Glomerular endothelial cell (primary cell): Measurements from ENCODE around the gene BIRC3. TPM values are rescaled to one million over a fixed set of nuclear protein-coding genes. Genes with fewer than 3 reads are reported as not detected.
"Not testable (repeated sequence)": the region's sequence is repeated elsewhere in the genome, so short reads cannot be mapped to it uniquely, and the experiment has no call there.

Source experiments
- DNase-seq: peaks from one replicate; pipeline ENCODE4 v3.0.0-alpha.2; 2011; ENCODE audit warnings: low read depth, low spot score; ENCODE audit errors: extremely low read depth
- total RNA-seq: library from RNA; depleted of rRNA; stranded (reverse); fragments of >200 nt; gene quantifications from 2 replicates; pipeline ENCODE4 v1.2.3, GENCODE V29; 2015

The BIRC3 gene
- total RNA-seq, 1 donor from 2014 or later = 7.3 TPM

GRCh38 chr11:102364991-102365390 lies 47.7 kb downstream of the BIRC3 start:
- DNase-seq = no peak

GRCh38 chr11:102367364-102367763 lies 50.1 kb downstream of the BIRC3 start:
- DNase-seq = no peak

DNA sequence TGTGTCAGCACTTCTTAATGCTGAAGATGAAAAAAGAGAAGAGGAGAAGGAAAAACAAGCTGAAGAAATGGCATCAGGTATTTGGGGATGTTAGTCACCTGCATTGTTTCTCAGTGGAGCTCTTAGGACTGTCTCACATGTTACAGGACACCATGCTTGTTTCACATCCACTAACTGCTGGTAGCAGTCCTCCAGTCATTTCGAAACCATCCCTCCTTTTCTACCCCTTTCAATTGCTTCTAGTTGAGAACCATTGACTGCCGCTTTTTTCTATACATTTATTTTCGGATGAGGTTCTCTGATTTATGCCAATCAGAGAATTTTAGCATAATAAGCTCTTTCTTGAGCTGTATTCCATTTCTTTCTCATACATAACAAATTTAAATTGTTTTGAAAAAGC lies 51.2 kb downstream of the BIRC3 start:
- DNase-seq = no peak

GRCh38 chr11:102374633-102375424 lies 57.5 kb downstream of the BIRC3 start:
- not testable (repeated sequence) for DNase-seq

DNA sequence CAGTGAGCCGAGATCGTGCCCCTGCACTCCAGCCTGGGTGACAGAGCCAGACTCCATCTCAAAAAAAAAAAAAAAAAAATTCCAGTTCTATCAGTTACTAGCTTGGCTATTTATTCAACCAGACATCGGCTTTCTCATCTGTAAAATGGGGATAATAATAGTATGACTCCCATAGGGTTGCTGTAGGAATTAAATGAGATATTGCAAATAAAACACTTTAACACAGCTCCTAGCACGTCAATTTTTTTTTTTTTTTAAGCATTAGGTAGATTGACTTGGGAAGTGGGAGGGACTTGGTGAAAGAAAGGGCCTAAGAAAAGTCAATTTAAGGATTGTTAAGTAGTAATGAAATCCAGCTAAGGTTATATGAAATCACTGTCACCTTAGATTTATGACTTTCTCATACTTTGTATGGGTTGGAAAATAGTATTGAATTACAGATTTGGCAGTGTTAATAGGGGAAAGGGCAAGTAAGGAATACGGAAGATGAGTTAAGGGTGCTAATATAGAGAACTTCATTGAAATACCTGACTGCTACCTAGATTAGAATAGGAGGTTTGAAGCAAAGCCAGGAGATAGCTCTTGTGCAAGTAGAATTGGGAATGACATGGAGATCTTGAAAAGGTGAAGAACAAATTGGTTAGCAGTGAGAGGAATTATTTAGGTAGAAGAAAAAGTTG lies 58.6 kb downstream of the BIRC3 start:
- DNase-seq = no peak

DNA sequence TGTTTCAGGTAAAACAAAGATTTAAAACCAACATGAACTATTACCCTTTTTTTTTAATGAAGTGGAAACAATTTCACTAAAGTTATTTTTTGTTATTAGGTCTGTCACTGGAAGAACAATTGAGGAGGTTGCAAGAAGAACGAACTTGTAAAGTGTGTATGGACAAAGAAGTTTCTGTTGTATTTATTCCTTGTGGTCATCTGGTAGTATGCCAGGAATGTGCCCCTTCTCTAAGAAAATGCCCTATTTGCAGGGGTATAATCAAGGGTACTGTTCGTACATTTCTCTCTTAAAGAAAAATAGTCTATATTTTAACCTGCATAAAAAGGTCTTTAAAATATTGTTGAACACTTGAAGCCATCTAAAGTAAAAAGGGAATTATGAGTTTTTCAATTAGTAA lies 60.6 kb downstream of the BIRC3 start:
- no peak for DNase-seq

DNA sequence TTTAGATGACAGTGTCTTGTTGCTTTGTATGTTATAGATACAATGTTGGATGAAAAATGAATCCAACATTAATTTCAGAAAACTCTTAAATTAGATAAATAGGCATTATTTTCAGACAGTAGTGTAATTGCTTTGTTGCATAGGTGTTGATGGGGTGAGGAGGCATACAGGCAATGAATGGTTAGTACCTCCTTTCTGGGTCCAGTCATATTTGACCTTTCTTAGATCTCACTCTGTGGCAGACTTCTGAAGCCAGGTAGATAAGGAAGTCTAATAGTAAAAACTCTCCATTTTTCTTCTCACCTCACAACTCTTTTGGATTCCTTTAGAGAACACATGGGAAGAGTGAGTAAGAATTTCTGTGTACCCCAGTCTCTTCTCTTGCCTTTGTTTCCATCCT lies 61.5 kb downstream of the BIRC3 start:
- DNase-seq = no peak

- no peak for DNase-seq
Observed at GRCh38 chr11:102382384-102382783, 65.1 kb downstream of the BIRC3 start.

GRCh38 chr11:102383839-102384238 lies 66.6 kb downstream of the BIRC3 start:
- DNase-seq = no peak

DNA sequence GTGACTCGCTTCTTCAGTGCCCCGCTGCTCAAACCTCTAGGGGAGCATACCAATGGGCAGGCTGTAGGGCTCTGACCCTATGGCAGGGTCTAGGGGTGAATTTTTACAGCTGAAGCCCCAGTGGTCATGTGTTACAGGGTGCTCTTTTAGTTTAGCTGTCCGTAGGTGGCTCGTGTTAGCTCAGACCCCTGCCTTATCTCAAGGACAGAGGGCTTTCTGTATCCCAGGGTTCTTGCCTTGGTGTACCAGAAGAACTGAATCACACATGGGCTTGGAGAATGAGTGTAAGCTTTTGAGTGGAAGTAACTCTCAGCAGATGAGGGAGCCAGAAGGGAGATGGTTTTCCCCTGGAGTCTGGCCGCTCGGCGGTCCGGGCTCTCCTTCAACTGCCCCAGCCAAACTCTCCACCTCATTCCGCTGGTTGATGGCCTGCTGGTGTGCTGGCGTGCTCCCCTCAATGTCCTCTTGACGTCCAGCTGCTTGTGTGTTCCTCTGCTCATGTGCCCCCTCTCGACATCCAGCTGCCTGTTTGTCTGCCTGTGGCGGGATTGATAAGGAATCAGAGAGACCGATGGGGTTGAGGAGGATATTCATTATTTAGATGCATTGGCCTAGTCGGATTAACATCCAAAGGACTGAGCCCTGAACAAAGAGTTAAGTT lies 67.3 kb downstream of the BIRC3 start:
- no peak for DNase-seq

GRCh38 chr11:102385085-102386007 lies 68.1 kb downstream of the BIRC3 start:
- DNase-seq = no peak

DNA sequence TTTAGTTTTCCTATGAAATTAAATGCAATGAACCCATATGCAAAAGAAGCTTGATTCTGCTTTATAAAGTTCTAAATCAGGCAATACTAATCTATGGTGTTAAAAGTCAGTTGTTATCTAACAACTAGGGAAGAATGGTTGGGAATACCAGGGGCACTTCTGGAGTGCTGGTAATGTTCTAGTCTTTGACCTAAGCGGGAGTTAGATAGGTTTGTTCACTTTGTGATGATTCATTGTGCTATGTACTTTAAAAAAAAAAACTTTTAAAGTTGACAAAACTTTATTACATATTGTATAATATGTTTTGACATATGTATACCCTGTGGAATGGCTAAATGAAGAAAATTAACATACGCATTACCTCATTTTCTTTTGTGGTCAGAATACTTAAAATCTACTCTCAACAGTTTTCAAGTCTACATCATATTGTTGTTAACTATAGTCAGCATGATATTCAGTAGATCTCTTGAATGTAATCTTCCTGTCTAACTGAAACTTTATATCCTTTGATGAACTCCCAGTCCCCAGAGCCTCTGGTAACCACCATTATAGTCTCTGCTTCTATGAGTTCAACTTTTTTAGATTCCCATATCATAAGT lies 69.0 kb downstream of the BIRC3 start:
- DNase-seq = no peak

DNA sequence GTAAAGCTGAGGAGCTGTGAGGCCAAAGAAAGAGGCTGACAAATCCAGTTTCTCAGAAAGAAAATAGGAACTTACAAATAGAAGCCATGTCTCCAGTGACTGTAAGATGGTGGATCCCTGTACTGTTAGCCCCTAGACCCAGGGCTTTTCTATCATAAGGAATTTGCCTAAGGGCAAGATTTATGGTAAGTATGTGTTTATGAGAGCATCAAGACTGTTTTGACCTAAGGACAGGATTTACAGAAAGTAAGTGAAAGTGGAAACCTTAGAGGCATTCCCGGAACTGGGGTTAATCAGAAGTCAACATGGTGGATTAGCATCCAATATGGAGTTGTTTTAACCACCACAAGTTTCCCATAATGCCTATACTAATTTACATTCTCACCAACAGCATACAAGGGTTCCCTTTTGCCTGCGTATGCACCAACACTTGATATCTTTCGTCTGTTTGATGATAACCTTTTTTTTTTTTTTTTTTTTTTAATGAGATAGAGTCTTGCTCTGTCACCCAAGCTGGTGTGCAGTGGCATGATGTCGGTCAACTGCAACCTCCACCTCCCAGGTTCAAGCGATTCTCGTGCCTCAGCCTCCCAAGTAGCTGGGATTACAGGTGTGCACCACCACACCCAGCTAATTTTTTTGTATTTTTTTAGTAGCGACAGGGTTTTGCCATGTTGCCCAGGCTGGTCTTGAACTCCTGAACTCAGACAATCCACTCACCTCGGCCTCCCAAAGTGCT lies 69.9 kb downstream of the BIRC3 start:
- no peak for DNase-seq

Other genes starting within 250 kb of the BIRC3 start
- gene YAP1, start 207.0 kb upstream of the BIRC3 start, total RNA-seq = 26.2 and 37.9 TPM in 2 replicates
- 46.0 and 54.7 TPM in 2 replicates for gene BIRC2, start 29.7 kb downstream of the BIRC3 start, total RNA-seq
- gene TMEM123, start 135.3 kb downstream of the BIRC3 start, total RNA-seq = 149 TPM in 2 replicates
- 9.8 and 57.1 TPM in 2 replicates for gene MMP7, start 213.3 kb downstream of the BIRC3 start, total RNA-seq